KBM-7 (cell line): ENCODE results near the gene ERVH48-1.
"Not testable (repeated sequence)": the region's sequence is repeated elsewhere in the genome, so short reads cannot be mapped to it uniquely, and the experiment has no call there.

ENCODE experiments used
- DNase-seq: peaks from one replicate; pipeline ENCODE4 v3.0.0-alpha.2; 2015
- in situ Hi-C: fragments of 300-500 bp; cut with MboI; formaldehyde crosslinking; loops from 2 replicates; pipeline ENCODE4 v1.14.3; 2020; ENCODE audit warnings: low sequenced_read_pairs, low pct_unique_long_range_greater_than_20kb, mixed read lengths

ERVH48-1 gene

DNA sequence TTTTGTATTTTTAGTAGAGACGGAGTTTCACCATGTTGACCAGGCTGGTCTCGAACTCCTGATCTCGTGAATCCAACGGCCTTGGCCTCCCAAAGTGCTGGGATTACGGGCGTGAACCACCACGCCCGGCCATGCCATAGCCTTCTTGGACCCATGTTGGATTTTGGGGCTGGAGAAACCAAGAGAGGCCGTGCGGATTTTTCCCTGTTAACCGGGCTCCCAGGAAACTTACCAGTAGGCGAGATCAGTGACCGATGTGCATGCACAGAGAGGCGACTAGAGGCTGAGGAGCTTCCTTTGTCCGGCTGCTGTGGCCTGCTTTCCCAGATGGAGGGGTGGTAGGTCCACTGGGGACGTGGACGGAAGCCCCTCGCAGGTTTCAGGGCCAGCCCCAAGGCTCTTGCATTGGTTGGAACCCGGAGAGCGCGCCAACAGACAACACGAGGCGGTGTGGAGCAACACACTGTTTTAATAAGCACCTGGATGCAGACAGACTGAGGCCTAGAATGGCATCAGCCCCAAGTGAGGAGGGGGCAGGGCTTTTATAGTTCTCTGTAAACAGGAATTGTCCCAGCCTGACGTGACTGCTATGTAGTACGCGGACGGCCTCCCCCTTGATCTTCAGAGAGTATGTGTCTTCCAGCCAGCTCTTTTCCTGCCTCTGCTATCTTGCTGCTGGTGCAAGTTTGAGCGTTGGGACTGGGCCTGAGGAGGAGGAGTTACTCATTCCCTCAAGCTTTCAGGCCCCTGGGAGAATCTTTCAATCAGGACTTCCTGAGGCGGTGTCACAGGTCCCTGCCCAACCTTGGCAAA, at the start of gene ERVH48-1:
Gene ERVH48-1, minus strand, starts transcription at position 517 of the 813 bp plus-strand sequence. CDS start 6,624 bp downstream, outside the sequence.
- in situ Hi-C loops: no loop called here
- peak; percentile 48 for DNase-seq

GRCh38 chr21:42973991-42974831, 48.8 kb upstream of the ERVH48-1 start, which contains the start of gene PKNOX1:
Gene PKNOX1, plus strand, starts transcription at chr21:42974562. Its CDS starts 29,820 bp downstream, at chr21:43004382.
- DNase-seq: peak; percentile 97
- in situ Hi-C loops: no loop called here

DNA sequence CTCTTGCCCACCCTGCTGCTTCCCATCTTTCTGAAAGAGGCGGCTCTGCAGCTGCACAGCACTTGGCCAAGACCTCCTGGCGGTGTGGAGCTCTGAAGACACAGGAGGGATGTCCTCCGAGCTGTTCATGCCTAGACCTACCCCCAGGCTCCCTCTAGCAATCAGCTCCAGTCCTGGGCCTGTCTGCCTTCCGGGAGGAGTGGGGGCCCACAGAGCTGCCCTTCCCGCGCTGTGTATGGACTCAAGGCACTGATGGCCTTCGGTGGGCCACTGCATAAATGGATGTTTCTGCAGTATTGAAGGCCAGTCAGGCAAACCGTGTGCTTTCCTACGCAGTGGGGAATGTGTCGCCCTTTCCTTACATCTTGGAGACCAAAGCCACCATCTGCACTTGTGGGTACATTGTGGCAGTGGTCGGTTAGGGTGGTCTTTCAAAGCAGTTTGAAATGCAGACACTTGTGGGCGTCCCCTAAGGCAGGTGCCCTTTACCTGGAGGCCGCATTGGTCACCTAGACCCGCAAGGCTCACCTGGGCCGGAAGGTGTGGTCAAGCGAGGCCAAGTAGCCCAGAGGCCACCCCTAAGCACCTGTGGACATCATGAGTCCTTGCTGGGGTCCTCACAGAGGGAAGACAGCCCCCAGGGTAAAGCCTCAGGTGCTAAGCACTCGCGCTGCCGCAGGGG, 48.0 kb upstream of the ERVH48-1 start:
- in situ Hi-C loops: no loop called here

DNA sequence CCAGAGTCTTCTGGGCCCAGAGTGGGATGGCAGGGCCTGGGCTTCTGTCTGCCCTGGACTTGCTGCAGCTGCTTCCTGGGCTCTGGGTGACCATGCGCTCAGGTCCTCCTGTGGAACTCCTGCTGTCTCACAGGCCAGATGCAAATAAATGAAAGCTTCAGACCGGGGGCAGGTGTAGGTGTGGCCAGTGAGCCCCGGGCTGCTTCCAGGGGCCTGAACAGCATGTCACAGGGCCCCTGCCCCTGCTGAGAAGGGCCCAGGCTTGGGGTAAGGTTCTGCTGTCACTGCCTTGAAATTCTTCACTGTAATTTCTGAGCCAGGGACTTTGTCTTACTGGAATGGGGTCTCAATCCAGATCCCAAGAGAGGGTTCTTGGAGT, 46.5 kb upstream of the ERVH48-1 start:
- in situ Hi-C loops: no loop called here
- DNase-seq: no peak

More for the DNA sequence above, 48.0 kb upstream of the ERVH48-1 start:
- no peak for DNase-seq

DNA sequence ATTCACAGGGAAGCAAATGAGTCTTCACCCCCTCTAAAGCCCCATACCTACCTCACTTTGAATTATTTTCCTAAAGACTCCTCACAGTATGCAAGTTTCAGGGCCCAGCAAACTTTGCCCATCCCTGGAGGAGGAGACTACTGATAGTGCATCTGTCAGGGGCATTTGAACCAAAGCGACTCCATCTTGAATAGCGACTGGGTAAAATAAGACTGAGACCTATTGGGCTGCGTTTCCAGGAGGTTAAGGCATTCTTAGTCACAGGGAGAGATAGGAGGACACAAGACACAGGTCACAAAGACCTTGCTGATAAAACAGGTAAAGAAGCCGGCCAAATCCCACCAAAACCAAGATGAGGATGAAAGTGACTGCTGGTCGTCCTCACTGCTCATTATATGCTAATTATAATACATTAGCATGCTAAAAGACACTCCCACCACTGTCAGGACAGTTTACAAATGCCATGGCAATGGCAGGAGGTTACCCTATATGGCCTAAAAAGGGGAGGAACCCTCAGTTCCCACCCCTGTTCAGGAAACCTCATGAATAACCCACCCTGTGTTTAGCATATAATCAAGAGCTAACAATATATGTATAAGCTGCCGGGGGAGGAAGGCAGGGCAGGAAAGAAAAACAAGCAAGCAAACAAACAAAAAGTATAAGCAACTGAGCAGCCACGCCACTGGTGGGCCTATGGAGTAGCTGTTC, 45.7 kb upstream of the ERVH48-1 start:
- no peak for DNase-seq
- in situ Hi-C loops: no loop called here

GRCh38 chr21:42969193-42969600, 43.8 kb upstream of the ERVH48-1 start:
- in situ Hi-C loops: no loop called here
- no peak for DNase-seq

GRCh38 chr21:42967616-42968015, 42.2 kb upstream of the ERVH48-1 start:
- in situ Hi-C loops, DNase-seq: not testable (repeated sequence)

- DNase-seq: no peak
- in situ Hi-C loops: no loop called here
These were observed 39.8 kb upstream of the ERVH48-1 start for GRCh38 chr21:42965211-42965560.

DNA sequence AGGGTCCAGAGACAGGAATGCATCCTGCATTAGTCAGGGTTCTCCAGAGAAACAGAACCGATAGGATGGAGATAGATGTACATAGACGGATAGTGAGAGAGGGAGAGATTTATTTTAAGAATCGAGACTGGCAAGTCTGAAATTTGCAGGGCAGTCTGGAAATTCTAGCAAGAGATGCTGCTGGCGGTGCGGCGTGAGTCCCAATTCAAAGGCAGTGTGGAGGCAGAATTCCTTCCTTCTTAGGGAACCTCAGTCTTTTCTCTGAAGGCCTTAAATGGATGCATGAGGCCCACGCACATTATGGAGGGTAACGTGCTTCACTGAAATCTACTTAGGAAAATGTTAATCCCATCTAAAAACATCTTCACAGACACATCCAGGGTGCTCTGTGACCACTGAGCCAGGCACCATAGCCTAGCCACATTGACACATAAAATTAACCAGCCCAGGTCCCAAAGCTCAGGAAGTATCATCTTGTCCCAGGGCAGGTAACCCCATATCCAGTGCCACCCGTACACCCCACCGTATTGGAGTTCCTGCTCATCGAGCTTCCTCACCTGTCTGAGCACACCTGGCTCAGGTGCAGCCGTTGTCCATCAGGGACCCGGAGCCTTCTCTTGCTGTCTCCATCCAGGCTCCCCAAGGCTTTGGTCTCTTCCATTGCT, 39.2 kb upstream of the ERVH48-1 start:
- no peak for DNase-seq
- in situ Hi-C loops: no loop called here

- in situ Hi-C loops: no loop called here
- DNase-seq: no peak
These were observed 38.7 kb upstream of the ERVH48-1 start for GRCh38 chr21:42964086-42964485.

DNA sequence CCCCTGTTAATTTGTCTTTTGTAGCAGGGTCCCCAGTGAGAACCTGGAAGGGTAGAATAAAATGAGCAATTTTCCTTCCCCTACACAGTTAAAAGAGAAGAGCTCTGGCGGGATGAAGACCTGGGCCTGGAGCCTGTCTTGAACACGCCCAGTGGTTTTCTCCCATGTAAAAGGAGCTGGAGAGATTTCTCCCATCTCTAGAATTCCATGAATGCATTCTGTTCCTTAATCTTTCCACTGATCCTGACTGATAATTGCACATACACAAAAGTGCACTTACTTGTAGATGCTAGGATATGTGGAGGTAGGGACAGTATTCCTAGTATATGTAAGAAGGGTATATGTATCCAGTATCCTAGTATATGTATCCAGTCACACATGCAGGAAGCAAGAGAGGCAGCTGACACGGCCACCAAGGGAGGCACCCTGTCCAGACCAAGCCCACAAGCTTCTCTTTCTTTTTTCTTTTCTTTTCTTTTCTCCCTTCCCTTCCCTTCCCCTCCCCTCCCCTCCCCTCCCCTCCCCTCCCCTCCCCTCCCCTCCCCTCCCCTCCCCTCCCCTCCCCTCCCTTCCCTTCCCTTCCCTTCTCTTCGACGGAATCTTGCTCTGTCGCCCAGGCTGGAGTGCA, 37.1 kb upstream of the ERVH48-1 start:
- in situ Hi-C loops: no loop called here
- no peak for DNase-seq

DNA sequence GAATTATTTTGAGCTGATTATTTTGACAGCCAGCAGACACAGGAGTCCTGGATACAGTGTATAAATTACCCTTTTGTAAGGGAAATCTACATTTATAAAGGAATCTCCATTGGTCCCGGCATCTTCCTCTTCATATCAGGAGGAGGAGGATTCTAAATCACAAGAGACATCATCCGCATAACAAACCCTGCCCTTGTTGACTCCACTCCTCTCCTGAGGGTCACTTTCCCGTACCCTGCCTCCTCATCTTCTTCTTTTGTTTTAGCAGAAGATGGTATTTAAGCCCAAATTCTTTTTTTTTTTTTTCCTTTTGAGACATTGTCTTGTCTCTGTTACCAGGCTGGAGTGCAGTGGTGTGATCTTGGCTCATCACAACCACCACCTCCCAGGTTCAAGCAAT, 34.3 kb upstream of the ERVH48-1 start:
- in situ Hi-C loops: no loop called here
- DNase-seq: no peak

- DNase-seq, in situ Hi-C loops: not testable (repeated sequence)
These were observed 32.7 kb upstream of the ERVH48-1 start for GRCh38 chr21:42958122-42958521.

- DNase-seq: no peak
- in situ Hi-C loops: no loop called here
These were observed 31.6 kb upstream of the ERVH48-1 start for GRCh38 chr21:42956824-42957630.

- in situ Hi-C loops, DNase-seq: not testable (repeated sequence)
These were observed 25.8 kb upstream of the ERVH48-1 start for GRCh38 chr21:42951193-42951592.

GRCh38 chr21:42949094-42949755, 23.8 kb upstream of the ERVH48-1 start:
- in situ Hi-C loops, DNase-seq: not testable (repeated sequence)

DNA sequence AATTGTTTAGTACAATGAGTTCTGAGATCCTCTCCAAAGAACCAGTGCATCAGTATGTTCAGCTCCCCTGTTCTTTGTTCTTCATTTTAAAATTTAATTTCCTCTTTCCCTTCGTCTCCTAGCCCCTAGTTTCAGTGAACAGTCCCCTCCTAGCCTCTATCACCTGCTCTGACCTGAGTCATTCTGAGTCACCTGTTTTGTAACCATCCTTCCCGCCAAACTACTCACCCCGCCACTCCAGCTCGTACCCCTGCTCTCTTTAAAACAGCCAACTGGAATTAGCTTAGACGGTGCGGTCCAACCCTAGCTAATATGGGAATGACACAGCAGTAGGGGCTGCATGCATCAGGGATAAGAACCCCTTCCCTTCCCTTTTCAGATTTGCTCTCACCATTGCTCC, 16.8 kb upstream of the ERVH48-1 start:
- DNase-seq: no peak
- in situ Hi-C loops: no loop called here
